Astrocyte of the hippocampus (primary cell): Measurements from ENCODE around the gene AMFR.

ENCODE experiments used
- DNase-seq: peaks from one replicate; pipeline ENCODE4 v3.0.0; 2011; ENCODE audit warnings: low read depth, low spot score

Gene AMFR

DNA sequence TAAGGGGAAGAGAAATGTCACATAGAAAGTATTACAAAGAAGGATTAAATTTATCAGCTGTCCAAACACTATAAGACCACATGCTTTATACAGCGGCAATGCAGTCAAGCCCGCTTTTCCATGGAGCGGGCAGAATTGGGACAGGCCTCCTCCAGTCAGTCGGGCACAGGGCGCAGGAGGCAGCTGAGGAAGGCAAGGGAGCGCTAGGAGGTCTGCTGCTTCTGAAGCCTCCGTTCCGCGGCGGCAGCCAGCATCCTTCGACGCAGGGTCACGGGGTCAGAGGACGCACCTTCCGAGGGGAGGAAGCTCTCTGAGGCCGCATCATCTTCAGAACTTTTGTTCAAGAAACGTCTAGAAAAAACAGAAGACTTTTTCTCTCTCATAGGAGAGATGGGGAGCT lies 62.6 kb downstream of the AMFR start:
- no peak for DNase-seq

GRCh38 chr16:56362057-56362655 lies 63.2 kb downstream of the AMFR start:
- no peak for DNase-seq

DNA sequence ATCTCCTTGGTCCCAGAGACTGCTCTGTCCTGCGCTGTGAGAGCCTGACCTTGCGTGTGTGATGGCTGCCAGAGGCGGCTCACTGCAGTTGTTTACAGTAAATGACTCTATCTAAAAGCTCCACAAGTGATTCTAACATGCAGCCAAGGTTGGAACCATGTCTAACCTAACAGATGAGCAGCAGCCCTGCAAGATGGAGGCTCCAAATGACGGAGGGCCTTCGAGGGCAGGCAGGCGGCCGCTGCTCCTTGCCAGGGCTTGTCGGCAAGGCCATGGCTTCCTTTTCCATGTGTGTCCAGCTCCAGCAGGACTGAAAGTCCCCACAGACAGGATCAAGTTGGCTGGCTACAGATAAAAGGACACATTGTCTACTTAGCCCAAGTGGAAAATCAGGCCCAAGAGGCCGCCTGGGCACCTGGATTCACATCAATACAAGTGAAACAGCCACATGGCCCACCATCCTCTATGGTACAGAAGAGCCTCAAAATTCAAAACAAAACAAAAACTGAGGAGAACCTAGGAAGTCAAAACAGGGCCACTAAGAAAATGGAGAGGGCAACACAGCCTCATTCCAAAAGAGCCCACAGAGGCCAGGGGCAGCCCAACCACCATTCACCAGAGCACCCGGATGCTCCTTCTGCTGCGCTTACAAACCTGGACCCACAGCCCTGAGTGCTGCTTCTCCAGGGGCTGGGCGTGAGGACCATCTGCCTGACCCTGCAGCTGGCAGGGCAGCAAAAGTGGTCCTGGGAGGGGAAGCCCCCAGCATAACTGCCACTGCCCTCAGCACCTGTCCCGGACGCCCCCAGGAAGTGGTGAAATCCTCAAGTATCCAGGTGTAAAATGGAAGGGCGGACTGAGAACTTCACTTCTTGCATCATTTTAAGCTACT lies 65.0 kb downstream of the AMFR start:
- DNase-seq: no peak

- no peak for DNase-seq
Measured at GRCh38 chr16:56357765-56358322, 67.5 kb downstream of the AMFR start.

DNA sequence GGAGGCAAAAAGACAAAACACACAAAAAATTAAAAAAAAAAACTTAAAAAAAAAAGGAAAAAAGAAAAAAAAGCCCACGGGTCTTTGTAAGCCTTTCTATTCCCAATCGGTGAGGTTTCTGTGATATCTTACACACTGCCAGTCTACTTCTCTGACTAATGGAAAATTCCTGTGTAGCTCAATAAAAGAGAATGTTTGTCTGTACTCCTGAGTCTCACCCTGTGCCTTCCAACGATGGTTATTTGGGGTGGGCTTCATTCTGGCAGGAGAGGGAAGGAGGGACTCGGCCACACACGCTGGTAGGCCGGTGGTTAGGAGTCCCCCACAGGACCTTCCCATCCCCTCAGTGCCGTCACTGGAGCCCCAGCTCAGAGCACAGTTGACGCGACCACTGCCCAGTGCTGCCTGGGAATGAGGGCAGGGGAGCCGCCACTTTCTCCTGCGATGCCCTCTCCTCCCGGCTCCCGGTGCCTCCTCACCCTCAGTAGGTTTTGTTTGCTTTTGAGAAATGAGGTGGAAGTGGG lies 68.0 kb downstream of the AMFR start:
- DNase-seq: peak; percentile 72

DNA sequence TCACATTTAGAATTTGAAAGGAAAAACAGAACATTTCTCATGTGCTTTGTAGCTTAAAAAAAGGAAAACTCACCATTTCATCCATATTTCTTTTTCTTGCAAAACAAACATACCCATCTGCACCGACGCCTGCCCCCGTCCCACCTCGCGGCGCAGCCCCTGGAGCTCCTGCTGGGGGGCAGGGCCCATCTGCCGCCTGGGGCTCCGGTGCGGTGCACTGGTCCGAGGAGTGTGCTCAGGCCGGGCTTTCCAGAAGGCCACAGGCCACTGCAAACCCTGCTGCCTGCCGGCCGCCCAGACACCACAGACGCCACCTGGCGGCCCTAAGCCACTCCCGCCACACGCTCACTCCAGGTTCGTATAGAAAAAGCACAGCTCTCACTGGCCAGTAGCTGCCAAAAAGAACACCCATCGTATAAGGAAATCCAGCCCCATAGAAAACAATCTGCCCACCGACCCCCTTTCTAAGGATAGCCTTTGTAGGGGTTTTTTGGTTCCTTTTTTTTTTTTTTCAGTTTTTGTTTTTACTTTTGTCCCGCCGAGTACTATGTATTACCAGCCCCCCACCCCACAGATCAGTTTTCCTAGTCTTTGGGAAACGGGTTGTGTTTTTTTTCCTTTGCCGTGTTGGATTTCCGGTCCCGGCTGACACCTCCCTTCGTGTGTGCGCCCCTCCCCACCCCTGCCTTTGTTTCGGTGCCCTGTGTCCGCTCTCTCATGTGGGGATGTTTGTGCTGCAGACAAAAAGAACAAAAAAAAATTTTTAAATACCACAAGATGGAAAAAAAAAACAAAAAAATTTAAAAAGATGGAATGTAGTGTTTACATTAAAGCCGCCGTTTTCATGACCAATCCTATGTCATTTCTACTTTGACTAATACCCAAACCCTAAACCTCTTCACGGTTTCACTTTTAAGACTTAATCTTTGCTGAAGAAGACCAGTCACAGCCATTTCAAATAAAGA lies 68.8 kb downstream of the AMFR start:
- peak; percentile 93 for DNase-seq

GRCh38 chr16:56355786-56356275 lies 69.5 kb downstream of the AMFR start:
- DNase-seq: no peak

DNA sequence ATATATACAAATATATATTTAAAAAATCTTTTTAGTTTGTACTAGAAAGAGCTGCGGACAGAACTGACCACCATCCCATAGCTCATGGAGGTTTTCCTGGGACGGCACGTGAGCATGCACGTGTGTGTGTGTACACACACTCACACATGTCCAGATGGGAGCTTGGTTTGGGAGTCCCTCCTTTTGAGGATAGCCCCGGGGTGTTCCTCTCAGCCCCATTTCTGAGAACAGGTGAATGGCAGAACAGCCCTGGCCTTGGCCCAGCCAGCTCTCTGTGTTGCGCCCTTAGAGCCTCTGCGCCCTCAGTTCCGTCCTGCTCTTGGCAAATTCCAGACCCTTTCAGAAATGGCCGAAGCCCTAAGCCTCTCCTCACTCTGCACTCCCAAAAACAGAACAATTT lies 70.1 kb downstream of the AMFR start:
- no peak for DNase-seq

GRCh38 chr16:56354746-56355145 lies 70.6 kb downstream of the AMFR start:
- DNase-seq: no peak

- DNase-seq: no peak
Measured at GRCh38 chr16:56354016-56354415, 71.3 kb downstream of the AMFR start.

GRCh38 chr16:56353054-56353921 lies 72.1 kb downstream of the AMFR start:
- DNase-seq: no peak

- DNase-seq: no peak
Measured at GRCh38 chr16:56352351-56353053, 72.8 kb downstream of the AMFR start.

- no peak for DNase-seq
Measured at GRCh38 chr16:56351481-56351880, 73.9 kb downstream of the AMFR start.

DNA sequence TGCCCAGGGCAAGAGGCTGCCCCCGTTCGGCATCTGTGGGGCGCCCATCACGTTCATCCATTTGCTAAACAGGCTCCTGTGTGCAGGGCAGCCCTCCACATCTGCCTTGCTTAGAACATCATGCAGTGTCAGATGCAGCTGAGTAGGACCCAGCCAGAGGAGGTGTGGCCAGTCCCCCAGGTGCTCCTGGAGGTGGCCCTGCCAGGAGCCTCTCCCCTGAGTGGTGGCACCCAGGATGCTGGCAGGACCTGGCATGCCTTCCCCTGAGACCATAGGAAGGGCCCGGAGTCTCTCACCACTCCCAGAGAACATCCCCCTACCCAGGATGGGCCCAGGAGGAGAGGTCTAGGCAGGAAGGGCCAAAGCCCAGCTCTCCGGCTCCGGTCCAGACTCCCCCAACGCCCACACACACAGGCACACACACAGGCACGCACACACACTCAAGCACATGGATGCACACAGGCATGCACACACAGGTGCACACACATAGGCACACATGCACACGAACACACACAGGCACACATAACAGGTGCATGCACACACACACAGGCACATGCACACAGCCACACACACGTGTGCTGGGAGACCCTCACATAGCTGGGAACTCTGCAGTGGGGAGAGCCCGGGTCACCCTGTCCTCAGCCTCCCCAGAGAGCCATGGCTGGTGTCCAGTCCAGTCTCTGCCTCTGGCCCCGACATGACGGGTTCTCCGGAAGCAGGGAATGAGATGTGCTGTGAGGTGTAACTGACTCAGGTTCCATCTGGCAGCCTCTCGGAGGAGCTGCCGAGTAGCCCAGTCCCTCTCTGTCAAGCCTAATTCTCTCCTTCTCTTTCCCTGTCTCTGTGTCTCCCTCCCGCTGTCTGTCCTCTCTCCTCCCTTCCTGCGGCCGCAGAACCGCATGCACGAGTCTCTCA lies 74.6 kb downstream of the AMFR start:
- no peak for DNase-seq

DNA sequence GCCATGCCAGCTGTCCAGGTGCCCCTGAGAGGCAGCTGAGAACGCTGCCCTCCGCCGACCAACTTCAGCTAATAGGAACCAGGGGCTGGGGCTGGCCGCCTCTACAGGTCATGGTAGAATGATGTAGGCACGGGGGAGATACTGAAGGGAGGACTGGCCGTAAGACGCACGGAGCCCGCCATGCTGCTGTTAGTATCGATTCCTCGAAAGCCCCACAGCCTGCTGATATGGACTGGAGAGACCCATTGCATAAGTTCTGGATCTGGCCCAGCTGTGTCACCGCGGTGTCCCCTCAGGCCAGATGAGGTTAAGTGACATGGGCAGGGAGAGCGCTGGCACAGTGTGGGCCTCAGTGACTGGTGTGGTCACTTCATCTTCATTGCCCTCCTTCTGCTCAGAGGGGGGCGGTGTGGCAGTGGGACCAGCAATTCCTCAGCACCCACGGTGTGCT lies 75.6 kb downstream of the AMFR start:
- no peak for DNase-seq

DNA sequence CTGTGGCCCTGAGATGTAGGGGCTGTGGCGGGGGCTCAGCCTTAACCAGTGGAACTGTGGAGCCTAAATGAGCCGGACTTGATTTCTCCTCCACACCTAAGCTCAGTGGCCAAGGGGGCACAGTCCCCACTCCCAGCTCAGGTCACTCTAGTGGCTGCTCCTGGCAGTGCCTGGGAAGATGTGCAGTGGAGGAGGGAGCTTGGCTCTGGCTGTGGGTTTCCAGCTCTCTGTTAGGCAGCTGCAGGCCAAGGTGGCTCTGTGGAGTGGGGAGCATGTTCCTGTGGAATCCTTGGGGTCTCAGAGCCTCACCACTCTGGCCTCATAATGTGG lies 76.3 kb downstream of the AMFR start:
- no peak for DNase-seq

DNA sequence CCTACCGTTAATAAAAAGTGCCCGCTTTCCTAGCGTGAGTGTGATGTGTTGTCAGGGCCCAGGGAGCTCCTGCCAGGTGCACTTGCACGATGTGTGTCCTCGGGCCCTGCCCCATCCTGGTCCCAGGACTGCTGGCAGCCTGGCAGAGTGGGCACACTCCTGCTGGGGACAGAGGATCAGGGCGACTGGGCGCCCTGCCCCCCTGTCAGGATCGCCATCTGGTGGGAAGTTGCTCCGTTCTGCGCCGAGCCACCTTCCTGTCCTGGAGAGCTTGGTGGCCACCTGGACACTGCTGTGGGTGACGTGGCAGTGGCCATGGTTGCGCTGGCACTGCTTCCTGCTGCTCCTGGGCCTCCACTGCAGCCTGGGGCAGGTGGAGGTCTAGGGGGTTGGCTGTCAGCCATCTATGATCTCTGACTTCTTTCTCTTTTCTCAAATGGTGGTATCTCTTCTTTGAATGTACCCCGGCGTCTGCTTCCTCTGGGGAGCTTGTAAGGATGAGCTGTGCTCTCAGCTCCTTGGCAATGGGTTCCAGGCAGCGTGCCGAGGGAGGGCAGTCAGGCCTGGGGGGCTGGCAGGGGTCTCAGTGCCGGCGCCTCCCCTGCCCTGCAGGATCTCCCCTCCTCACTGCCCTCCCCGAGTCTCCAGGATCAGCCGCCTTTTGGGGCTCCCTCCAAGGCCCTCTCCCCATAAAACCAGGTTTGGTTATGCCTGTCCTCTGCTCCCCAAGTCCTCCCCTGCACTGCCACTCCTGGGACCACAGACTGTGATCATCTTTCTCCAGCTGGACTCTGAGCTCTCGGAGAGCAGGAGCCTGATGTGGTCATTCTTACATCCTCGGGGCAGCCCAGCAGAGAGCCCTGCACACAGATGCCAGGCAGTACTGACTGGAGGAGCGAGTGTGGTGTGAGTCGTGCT lies 76.9 kb downstream of the AMFR start:
- no peak for DNase-seq

DNA sequence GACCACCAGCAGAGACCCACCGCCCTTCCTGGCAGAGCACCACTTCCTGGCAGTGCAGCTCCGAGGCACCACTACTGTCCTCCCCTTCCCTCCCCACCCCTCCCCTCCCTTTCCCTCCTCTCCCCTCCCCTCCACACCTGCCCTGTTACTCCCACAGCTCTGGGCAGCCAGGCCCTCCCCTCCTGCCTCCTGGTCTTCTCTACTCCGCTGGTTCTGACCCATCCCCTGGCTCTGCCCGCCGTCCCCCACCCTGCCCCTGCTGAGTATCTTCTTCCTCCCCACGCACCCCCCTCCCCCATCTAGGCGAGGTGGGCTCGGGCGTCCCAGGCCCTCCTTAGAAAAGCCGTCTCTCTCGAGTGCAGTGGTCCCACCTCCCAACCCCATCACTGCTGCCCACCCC lies 77.7 kb downstream of the AMFR start:
- DNase-seq: no peak
